Measurements from ENCODE around the gene STRIT1.

The STRIT1 gene

GRCh38 chr3:155334914-155335723 lies 41.6 kb upstream of the STRIT1 start:
- TF ChIP-seq REST (IDR thresholded peaks at IDR 0.05; ENCODE audit: insufficient read depth in 1 of 2, low read depth in 2 of 2, low read length in 2 of 2) (no peak), TAF1 (IDR thresholded peaks at IDR 0.05; ENCODE audit: borderline replicate concordance, insufficient read depth, low read length) (no peak), FOXP2 (optimal IDR thresholded peaks at IDR 0.05; ENCODE audit: borderline replicate concordance, extremely low read depth, extremely low read length, insufficient read depth) (no peak)

DNA sequence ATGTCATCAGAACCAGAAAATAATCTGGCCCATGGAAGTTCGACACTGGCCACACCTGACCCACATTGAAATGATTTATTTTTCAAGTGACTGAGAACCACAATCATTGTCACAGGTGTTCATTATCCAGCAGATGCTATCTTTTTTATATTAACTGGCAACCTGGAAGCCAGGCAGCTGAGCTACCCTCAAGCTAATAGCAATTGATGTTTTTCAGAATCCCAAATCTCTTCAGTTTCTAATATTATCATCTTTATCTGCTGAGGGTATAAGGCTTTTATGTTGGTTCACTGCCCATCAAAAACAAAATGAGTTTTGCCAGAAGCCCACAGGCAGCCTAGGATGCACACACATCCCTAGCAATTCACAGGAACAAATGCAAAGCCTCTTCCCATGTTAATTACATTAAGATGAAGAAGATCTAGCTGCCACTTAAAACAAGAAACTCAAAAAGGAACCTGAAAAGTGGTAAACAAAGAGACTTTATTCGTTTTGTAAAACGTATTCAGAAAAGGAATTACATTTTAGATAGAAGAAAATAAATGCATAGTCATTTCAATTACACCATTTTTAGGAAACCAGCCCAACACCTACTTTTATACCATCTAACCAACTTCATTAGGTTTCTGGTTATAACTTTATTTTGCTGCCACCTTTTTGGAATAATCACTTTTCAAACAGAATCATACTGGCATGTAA lies 40.9 kb upstream of the STRIT1 start:
- TF ChIP-seq TAF1 (IDR thresholded peaks at IDR 0.05; ENCODE audit: borderline replicate concordance, insufficient read depth, low read length): no peak
- TF ChIP-seq REST (IDR thresholded peaks at IDR 0.05; ENCODE audit: insufficient read depth in 1 of 2, low read depth in 2 of 2, low read length in 2 of 2): no peak
- no peak for TF ChIP-seq SIN3A (IDR thresholded peaks at IDR 0.05; ENCODE audit: borderline replicate concordance, insufficient read depth, low read length)

DNA sequence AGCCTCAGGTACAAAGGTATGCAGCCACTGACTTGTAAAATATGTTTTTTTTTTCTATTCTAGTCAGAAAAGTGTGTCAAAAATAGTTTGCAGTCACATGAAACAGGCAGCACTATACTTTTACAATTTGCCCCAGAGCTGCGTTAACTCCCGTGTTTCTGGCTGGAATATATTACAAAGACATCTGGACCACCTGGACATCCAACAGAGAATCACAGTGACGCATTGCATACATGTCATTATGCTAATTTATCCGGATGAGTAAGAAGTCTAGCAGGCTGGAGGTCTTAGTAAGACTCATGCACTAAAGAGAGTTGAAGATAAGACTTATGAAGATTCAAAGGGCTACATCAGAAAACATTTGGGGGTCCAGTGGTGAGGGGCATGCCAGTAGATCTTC lies 39.2 kb upstream of the STRIT1 start:
- TF ChIP-seq TAF1 (IDR thresholded peaks at IDR 0.05; ENCODE audit: borderline replicate concordance, insufficient read depth, low read length): no peak

- TF ChIP-seq POLR2AphosphoS5 (IDR thresholded peaks at IDR 0.05; ENCODE audit: low read depth, low read length): no peak
- TF ChIP-seq SIN3A (IDR thresholded peaks at IDR 0.05; ENCODE audit: borderline replicate concordance, insufficient read depth, low read length): no peak
- no peak for TF ChIP-seq FOXP2 (optimal IDR thresholded peaks at IDR 0.05; ENCODE audit: borderline replicate concordance, extremely low read depth, extremely low read length, insufficient read depth)
- no peak for TF ChIP-seq REST (IDR thresholded peaks at IDR 0.05; ENCODE audit: insufficient read depth in 1 of 2, low read depth in 2 of 2, low read length in 2 of 2)
- no peak for TF ChIP-seq TAF1 (IDR thresholded peaks at IDR 0.05; ENCODE audit: borderline replicate concordance, insufficient read depth, low read length)
These were observed 37.6 kb upstream of the STRIT1 start for GRCh38 chr3:155331078-155331477.

GRCh38 chr3:155330370-155330769 lies 36.9 kb upstream of the STRIT1 start:
- TF ChIP-seq SIN3A (IDR thresholded peaks at IDR 0.05; ENCODE audit: borderline replicate concordance, insufficient read depth, low read length) (no peak), FOXP2 (optimal IDR thresholded peaks at IDR 0.05; ENCODE audit: borderline replicate concordance, extremely low read depth, extremely low read length, insufficient read depth) (no peak), REST (IDR thresholded peaks at IDR 0.05; ENCODE audit: insufficient read depth in 1 of 2, low read depth in 2 of 2, low read length in 2 of 2) (no peak), TAF1 (IDR thresholded peaks at IDR 0.05; ENCODE audit: borderline replicate concordance, insufficient read depth, low read length) (no peak), POLR2AphosphoS5 (IDR thresholded peaks at IDR 0.05; ENCODE audit: low read depth, low read length) (no peak)
